Pancreas (tissue), 10 donors: Measurements from ENCODE around the gene SLIT3. TPM values are rescaled to one million over a fixed set of nuclear protein-coding genes. Genes with fewer than 3 reads are reported as not detected.
A peak's percentile ranks its signal among the peaks of the same experiment; 100 is the strongest.
"Not testable (repeated sequence)": the region's sequence is repeated elsewhere in the genome, so short reads cannot be mapped to it uniquely, and the experiment has no call there.

Experiments
- ATAC-seq, 4 donors: fragments of 200-7000 bp; cut with Tn5 transposase; one replicate each; pipeline versions ENCODE4 v1.8.0 to v1.9.1; 2020; ENCODE audit warnings: mild to moderate bottlenecking in 4 of 4, moderate library complexity in 4 of 4
- DNase-seq, 6 donors: peaks; one replicate each; pipeline ENCODE4 v3.0.0-alpha.2; 2020
- FAIRE-seq: peaks from 2 replicates; lab custom pipeline; 2012; peaks lifted over from hg19 to GRCh38; lab: Jason Lieb, UNC
- H3K27ac ChIP-seq, 4 donors: fragments of 200-600 bp; sonication (generic); 1 replicate in 3 of 4; 2 replicates in 1 of 4; pipeline versions ENCODE4 v1.5.0 to v1.8.0; 2020
- H3K27me3 ChIP-seq, 4 donors: fragments of 200-600 bp; one replicate each; pipeline ENCODE4 v1.8.0; 2021
- H3K36me3 ChIP-seq, 3 donors: fragments of 200-600 bp; sonication (generic) in 1 of 3; one replicate each; pipeline versions ENCODE4 v1.5.0 to v1.8.0; 2020 to 2021
- H3K4me1 ChIP-seq, 3 donors: fragments of 200-600 bp; one replicate each; pipeline ENCODE4 v1.8.0; 2021
- H3K4me3 ChIP-seq, 4 donors: fragments of 200-600 bp; sonication (generic) in 2 of 4; one replicate each; pipeline versions ENCODE4 v1.5.0 to v1.8.0; 2020 to 2021
- H3K9me3 ChIP-seq, 4 donors: fragments of 200-600 bp; one replicate each; pipeline ENCODE4 v1.8.0; 2021
- CTCF ChIP-seq, 4 donors: fragments of 200-600 bp; sonication (generic) in 3 of 4; IDR thresholded peaks; one replicate each; pipeline versions ENCODE4 v1.5.0 to v1.8.0; 2021; ENCODE audit warnings: antibody characterized with exemption in 4 of 4
- WGBS, 2 donors: extraction: QIAGEN DNeasy Blood & Tissue Kit; methylation state at CpG; one replicate each; pipeline ENCODE4 v1.1.7; 2013; 5-methylcytosine and 5-hydroxymethylcytosine counted together
- intact Hi-C, 3 donors: fragments of 100-400 bp; cut with DNase I; formaldehyde crosslinking; loops; one replicate each; pipeline versions ENCODE4 v1.11.1 to v1.14.2; 2022
- polyA plus RNA-seq, 2 donors: library from polyadenylated mRNA; stranded (reverse); fragments of 200-250 nt; gene quantifications; one replicate each; pipeline ENCODE4 v1.2.3, GENCODE V29; 2013
- total RNA-seq, 6 donors: library from RNA; stranded (reverse); fragmentation: NEBNext Ultra II Directional in 4 of 6; extraction: Animal tissue kit (Norgen Biotek cat#: 25700) in 4 of 6; gene quantifications; one replicate each; pipeline versions ENCODE4 v1.2.1 to v1.2.4, GENCODE V29; 2021 to 2023
- donor health status: healthy with polysubstance abuse.
- donor health status: DM: no; HTN: no; CAD: no; lungs with moderate emphysema.
- donor health status: DM: no; HTN: no; CAD: no.
- donor health status: control.
- donor health status: control.
- donor health status: Bipolar disorder and iron deficiency.
- donor health status: DM: yes; HTN: yes; CAD: no.
- donor health status: DM: no; HTN: no; CAD: no.
- donor health status: DM: no; HTN: no; CAD: no.
- donor health status: DM: yes; HTN: yes; CAD: no.

The SLIT3 gene
- total and polyA plus RNA-seq, 8 donors, result 1.1 to 11.4 (median 2.1) TPM

- no peak for DNase-seq
- peak in 3 of 4 donors; percentile 41 to 62 (median 56) for ATAC-seq
- TF ChIP-seq CTCF (IDR thresholded peaks at IDR 0.05), result no peak
- 35 to 51% methylated on average over 10 of the region's 10 CpGs for WGBS, 2 donors
- Histone ChIP-seq H3K4me3 (no peak overlapping the region), H3K27ac (peak overlapping the region in 1 of 4 donors; percentile 22), H3K9me3 (no peaks in the 10 kb centered on the region), H3K4me1 (no peaks in the 10 kb centered on the region), H3K27me3 (no peaks in the 10 kb centered on the region), H3K36me3 (no peaks in the 10 kb centered on the region)
- no peak for FAIRE-seq
- intact Hi-C loops, result no loop called here
Observed at GRCh38 chr5:169148138-169148740, 152.7 kb downstream of the SLIT3 start.

GRCh38 chr5:169147534-169147933 is 153.4 kb downstream of the SLIT3 start:
- no peaks in the 10 kb centered on the region for H3K4me1 ChIP-seq
- WGBS, 2 donors, result 61 to 65% methylated on average over 4 of the region's 4 CpGs
- no peak for DNase-seq
- no peak for TF ChIP-seq CTCF (IDR thresholded peaks at IDR 0.05)
- H3K36me3 ChIP-seq, result no peaks in the 10 kb centered on the region
- no peaks in the 10 kb centered on the region for H3K27me3 ChIP-seq
- FAIRE-seq, result no peak
- no peak overlapping the region for H3K27ac ChIP-seq
- intact Hi-C loops, result no loop called here
- H3K4me3 ChIP-seq, result no peak overlapping the region
- ATAC-seq, result no peak
- no peaks in the 10 kb centered on the region for H3K9me3 ChIP-seq

- Histone ChIP-seq H3K27me3 (no peaks in the 10 kb centered on the region), H3K27ac (no peak overlapping the region), H3K9me3 (no peaks in the 10 kb centered on the region), H3K4me1 (peaks cover 0 to 6% (median 0%) of the 10 kb centered on the region in 3 donors), H3K36me3 (no peaks in the 10 kb centered on the region), H3K4me3 (no peak overlapping the region)
- DNase-seq (no peak), FAIRE-seq (no peak), ATAC-seq (no peak)
- 66 to 77% methylated on average over 8 of the region's 8 CpGs for WGBS, 2 donors
- intact Hi-C loops, result no loop called here
- TF ChIP-seq CTCF (IDR thresholded peaks at IDR 0.05), result no peak
Observed at GRCh38 chr5:169146158-169146557, 154.8 kb downstream of the SLIT3 start.

- peak overlapping the region in 1 of 4 donors; percentile 39 for H3K27ac ChIP-seq
- intact Hi-C loops, result no loop called here
- H3K9me3 ChIP-seq, result no peaks in the 10 kb centered on the region
- ATAC-seq, result peak; percentile 69 to 90 (median 85)
- H3K4me1 ChIP-seq, result peaks cover 0 to 6% (median 0%) of the 10 kb centered on the region in 3 donors
- H3K36me3 ChIP-seq, result no peaks in the 10 kb centered on the region
- H3K4me3 ChIP-seq, result no peak overlapping the region
- 10 to 11% methylated on average over 3 of the region's 3 CpGs for WGBS, 2 donors
- no peak for TF ChIP-seq CTCF (IDR thresholded peaks at IDR 0.05)
- H3K27me3 ChIP-seq, result no peaks in the 10 kb centered on the region
- peak in 5 of 6 donors; percentile 57 to 77 (median 66) for DNase-seq
- no peak for FAIRE-seq
Observed at GRCh38 chr5:169142264-169142970, 158.5 kb downstream of the SLIT3 start.

- ATAC-seq, intact Hi-C loops, H3K27me3 ChIP-seq, FAIRE-seq, H3K36me3 ChIP-seq, H3K4me1 ChIP-seq, H3K9me3 ChIP-seq, DNase-seq, H3K4me3 ChIP-seq, H3K27ac ChIP-seq: not testable (repeated sequence)
- WGBS, 2 donors, result 72 to 76% methylated on average over 8 to 9 of the region's 9 CpGs
Observed at GRCh38 chr5:169140215-169140614, 160.7 kb downstream of the SLIT3 start.
